ACC112 (cell line): ENCODE data around the gene TMEM63A.
"Not testable (repeated sequence)": the region's sequence is repeated elsewhere in the genome, so short reads cannot be mapped to it uniquely, and the experiment has no call there.

ENCODE experiments used
- H2AFZ ChIP-seq: fragments of 200-600 bp; sonication (generic); one replicate; pipeline ENCODE4 v1.6.0; 2017; ENCODE audit warnings: antibody characterized with exemption, low read length; ENCODE audit not compliant: unreplicated experiment
- H3K27ac ChIP-seq: fragments of 200-600 bp; sonication (generic); 2 replicates; pipeline ENCODE4 v1.5.1; 2014; ENCODE audit warnings: low read depth, mild to moderate bottlenecking, antibody characterized with exemption, low read length, moderate library complexity
- H3K27me3 ChIP-seq: fragments of 200-600 bp; sonication (generic); 2 replicates; pipeline ENCODE4 v1.6.1; 2014; ENCODE audit warnings: mild to moderate bottlenecking, antibody characterized with exemption, low read length, moderate library complexity, mixed read lengths; ENCODE audit not compliant: insufficient read depth
- H3K36me3 ChIP-seq: fragments of 200-600 bp; sonication (generic); 2 replicates; pipeline ENCODE4 v1.6.1; 2016; ENCODE audit warnings: mild to moderate bottlenecking, antibody characterized with exemption, low read length, moderate library complexity, mixed read lengths; ENCODE audit not compliant: insufficient read depth
- H3K4me1 ChIP-seq: fragments of 200-600 bp; sonication (generic); one replicate; pipeline ENCODE4 v1.6.1; 2016; ENCODE audit warnings: low read length, mixed read lengths; ENCODE audit not compliant: insufficient read depth, unreplicated experiment, control insufficient read depth
- H3K4me3 ChIP-seq: fragments of 200-600 bp; sonication (generic); 2 replicates; pipeline ENCODE4 v1.5.1; 2014; ENCODE audit warnings: mild to moderate bottlenecking, low read depth, low read length
- H3K79me2 ChIP-seq: fragments of 200-600 bp; sonication (generic); one replicate; pipeline ENCODE4 v1.6.0; 2016; ENCODE audit warnings: low read length; ENCODE audit not compliant: control insufficient read depth, unreplicated experiment, insufficient read depth

The TMEM63A gene

DNA sequence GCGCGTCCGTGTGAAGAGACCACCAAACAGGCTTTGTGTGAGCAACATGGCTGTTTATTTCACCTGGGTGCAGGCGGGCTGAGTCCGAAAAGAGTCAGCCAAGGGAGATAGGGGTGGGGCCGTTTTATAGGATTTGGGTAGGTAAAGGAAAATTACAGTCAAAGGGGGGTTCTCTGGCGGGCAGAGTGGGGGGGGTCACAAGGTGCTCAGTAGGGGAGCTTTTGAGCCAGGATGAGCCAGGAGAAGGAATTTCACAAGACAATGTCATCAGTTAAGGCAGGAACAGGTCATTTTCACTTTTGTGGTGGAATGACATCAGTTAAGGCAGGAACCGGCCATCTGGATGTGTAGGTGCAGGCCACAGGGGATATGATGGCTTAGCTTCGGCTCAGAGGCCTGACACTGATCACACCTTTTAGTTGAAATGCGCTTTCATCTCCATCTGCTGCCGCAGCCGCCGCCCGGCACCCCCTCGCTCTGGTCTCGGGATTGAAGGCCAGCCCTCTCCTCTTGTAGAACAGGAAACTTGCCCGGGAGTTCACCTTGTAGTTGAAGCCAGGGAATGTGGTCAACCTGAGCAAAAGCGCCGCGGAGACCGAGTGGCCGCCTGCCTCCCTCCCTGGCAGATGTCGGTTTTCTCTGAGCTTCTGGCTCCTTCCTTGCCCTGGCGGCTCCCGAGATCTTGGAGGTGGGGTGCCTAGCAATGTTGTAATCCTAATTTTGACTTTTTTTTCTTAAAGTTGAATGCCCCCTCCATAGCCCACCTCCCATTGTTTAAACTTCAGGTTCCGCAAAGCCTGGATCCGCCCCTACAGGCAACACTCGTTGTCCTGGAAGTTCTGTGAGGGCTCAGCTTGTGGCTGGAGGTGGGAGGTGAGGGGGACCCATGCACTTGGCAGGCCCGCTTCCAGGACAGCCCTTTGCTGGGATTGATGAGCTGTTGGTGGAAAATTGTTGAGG lies 71.3 kb downstream of the TMEM63A start:
- not testable (repeated sequence) for H3K36me3 ChIP-seq, H3K27me3 ChIP-seq, H3K27ac ChIP-seq, H2AFZ ChIP-seq
- peaks cover 15% of the 10 kb centered on the region for H3K79me2 ChIP-seq
- H3K4me1 ChIP-seq, result peaks cover 35% of the 10 kb centered on the region
- peak overlapping the region; percentile 81 for H3K4me3 ChIP-seq

DNA sequence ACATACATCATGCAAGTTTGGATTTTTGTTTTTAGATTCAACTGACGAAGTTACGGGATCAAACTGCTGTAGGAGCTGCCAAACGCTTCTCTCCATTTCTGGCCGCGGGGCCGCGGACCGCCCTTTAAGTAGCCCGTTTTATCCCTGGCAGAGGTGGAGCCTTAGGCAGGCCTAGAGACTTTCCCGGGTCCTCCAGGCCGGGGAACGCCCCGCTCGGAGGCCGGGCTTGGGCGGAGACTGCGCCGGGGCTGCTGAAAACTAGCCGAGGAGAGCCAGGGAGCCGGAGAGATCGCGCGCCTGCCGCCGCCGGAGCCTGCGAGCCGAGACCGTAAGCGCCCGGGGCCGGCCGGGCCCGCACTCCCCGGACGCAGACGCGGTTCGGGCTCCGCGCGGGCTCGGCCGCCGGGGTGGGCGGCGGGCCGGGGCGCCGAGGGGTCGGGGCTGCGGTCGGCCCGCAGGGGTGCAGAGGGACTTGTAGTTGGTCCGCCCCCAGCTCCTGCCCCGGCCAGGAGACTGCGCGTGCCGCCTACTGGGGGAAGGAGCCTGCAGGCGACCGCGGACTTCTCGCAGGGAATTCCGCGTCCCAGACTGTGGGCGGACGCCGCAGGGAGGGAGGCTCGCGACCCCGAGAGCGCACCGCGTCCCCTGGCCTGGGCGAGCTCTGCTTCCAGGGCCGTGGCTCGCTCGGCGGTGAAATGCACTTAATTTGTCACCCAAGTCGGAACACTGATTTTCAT lies 72.2 kb downstream of the TMEM63A start, which contains the start of gene EPHX1:
TSS of gene EPHX1 (plus strand) at position 283 of the 737 bp plus-strand sequence. CDS start 18,606 bp downstream, outside the sequence.
- Histone ChIP-seq H3K27me3 (no peaks in the 10 kb centered on the region), H3K36me3 (no peaks in the 10 kb centered on the region), H3K4me3 (peak within 1 kb of the TSS; percentile 81), H2AFZ (peak within 1 kb of the TSS; percentile 21), H3K27ac (no peak within 1 kb of the TSS), H3K4me1 (peaks cover 35% of the 10 kb centered on the region), H3K79me2 (peaks cover 15% of the 10 kb centered on the region)

DNA sequence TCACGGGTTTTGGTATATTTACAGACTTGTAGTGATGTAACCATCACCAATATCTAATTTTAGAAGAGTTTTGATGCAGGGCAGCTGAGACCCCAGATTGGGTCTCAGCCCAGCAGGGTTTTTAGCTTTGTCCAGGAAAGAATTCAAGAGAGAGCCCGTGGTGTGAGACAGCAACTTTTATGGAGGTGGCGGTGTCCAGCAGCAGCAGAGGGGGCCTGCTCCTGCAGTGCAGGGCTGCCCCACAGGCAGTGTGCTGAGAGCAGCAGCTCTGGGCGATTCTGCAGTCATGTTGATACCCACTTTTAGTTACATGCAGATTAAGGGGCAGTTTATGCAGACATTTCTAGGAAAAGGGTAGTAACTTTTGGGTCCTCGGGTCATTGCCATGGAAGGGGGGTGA lies 74.0 kb downstream of the TMEM63A start:
- peaks cover 9% of the 10 kb centered on the region for H3K79me2 ChIP-seq
- no peaks in the 10 kb centered on the region for H3K36me3 ChIP-seq
- H3K27ac ChIP-seq, result no peak overlapping the region

DNA sequence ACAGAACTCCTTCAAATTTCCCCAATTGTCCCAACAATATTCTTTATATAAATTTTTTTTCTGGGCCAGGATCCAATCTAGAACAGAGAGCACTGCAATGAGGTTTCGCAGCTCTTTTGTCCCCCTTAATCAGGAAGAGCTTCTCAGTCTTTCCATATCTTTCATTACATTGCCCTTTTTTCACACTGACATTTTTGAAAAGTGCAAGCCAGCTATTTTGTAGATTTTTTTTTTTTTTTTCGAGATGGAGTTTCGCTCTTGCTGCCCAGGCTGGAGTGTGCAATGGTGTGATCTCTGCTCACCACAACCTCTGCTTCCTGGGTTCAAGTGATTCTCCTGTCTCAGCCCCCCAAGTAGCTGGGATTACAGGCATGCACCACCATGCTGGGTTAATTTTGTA lies 75.4 kb downstream of the TMEM63A start:
- H3K79me2 ChIP-seq, H3K4me3 ChIP-seq, H2AFZ ChIP-seq, H3K36me3 ChIP-seq, H3K27me3 ChIP-seq, H3K4me1 ChIP-seq, H3K27ac ChIP-seq: not testable (repeated sequence)

More for the DNA sequence above, 74.0 kb downstream of the TMEM63A start:
- Histone ChIP-seq H3K4me3 (no peak overlapping the region), H3K27me3 (no peaks in the 10 kb centered on the region), H3K4me1 (peaks cover 17% of the 10 kb centered on the region), H2AFZ (no peak overlapping the region)

DNA sequence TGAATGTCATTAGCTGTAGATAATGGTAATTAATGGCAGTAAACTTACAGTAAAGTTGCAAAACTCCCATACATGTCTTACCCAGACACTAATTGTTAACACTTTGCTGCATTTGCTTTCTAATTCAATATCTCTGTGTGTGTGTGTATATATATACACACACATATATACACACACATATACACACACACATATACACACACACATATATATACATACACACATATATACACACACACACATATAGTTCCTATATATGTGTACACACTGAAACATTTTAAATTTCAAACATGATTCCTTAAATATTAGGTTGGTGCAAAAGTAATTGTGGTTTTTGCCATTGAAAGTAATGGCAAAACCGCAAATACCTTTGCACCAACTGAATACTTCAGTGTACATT lies 75.9 kb downstream of the TMEM63A start:
- H3K27me3 ChIP-seq, result no peaks in the 10 kb centered on the region

DNA sequence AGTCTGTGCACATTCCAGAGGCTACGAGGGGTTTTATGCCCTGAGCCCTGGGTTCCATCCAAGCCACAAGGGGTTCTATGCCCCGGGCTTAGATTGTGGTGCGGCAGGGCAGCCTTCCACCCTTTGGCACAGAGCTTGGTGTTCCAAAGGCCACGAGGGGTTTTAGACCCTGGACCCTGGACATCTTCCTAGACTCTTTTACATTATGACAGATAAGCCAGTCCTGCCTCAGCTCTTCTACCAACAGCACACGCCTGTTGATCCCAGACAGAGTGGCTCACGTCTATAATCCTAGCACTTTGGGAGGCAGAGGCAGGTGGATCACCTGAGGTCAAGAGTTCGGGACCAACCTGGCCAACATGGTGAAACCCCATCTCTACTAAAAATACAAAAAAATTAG lies 81.0 kb downstream of the TMEM63A start:
- H3K4me3 ChIP-seq, H3K27ac ChIP-seq, H3K79me2 ChIP-seq, H3K27me3 ChIP-seq, H3K4me1 ChIP-seq, H2AFZ ChIP-seq, H3K36me3 ChIP-seq: not testable (repeated sequence)

More for the DNA sequence above, 75.9 kb downstream of the TMEM63A start:
- Histone ChIP-seq H3K4me1 (peaks cover 6% of the 10 kb centered on the region), H3K36me3 (no peaks in the 10 kb centered on the region), H3K27ac (no peak overlapping the region), H3K79me2 (peaks cover 6% of the 10 kb centered on the region), H3K4me3 (no peak overlapping the region), H2AFZ (no peak overlapping the region)

DNA sequence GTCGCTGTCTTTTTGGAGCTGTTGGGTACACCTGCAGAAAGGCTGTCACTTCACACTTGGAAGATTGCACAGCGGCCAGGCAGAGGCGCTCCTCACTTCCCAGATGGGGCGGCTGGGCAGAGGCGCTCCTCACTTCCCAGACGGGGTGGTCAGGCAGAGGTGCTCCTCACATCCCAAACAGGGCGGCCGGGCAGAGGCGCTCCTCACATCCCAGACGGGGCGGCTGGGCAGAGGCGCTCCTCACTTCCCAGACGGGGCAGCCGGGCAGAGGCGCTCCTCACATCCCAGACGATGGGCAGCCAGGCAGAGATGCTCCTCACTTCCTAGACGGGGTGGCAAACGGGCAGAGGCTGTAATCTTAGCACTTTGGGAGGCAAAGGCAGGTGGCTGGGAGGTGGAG lies 86.1 kb downstream of the TMEM63A start:
- H3K79me2 ChIP-seq, H3K4me3 ChIP-seq, H3K27me3 ChIP-seq, H3K27ac ChIP-seq, H3K36me3 ChIP-seq, H2AFZ ChIP-seq, H3K4me1 ChIP-seq: not testable (repeated sequence)
